ENCODE results near the gene GNAI3. TPM values are rescaled to one million over a fixed set of nuclear protein-coding genes. Genes with fewer than 3 reads are reported as not detected.

The GNAI3 gene
- total and polyA plus RNA-seq, 11 donors = 1.5 to 5.4 (median 2.5) TPM

DNA sequence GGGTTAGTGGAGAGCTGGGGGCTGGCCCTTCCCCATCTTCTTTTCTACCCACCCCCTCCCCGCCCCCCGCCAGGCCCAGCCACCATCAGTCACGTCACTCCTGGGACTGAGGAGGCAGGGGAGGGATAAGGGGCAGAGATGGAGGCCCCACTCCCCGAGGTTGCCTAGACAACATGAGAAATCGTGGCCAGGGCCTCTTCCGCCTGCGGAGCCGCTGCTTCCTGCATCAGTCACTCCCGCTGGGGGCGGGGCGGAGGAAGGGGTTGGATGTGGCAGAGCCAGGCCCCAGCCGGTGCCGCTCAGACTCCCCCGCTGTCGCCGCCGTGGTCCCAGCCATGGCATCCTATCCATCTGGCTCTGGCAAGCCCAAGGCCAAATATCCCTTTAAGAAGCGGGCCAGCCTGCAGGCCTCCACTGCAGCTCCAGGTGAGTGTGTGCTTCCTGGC lies 72.4 kb downstream of the GNAI3 start:
- Histone ChIP-seq H3K27ac (peak overlapping the region; percentile 28 to 96 (median 80)), H3K4me1 (peaks cover 0 to 84% (median 34%) of the 10 kb centered on the region in 12 donors), H3K9me3 (no peaks in the 10 kb centered on the region), H3K4me3 (peak overlapping the region; percentile 46 to 86 (median 68)), H3K36me3 (peaks cover 0 to 2% (median 0%) of the 10 kb centered on the region in 9 donors), H3K27me3 (no peaks in the 10 kb centered on the region)
- ATAC-seq (peak; percentile 67 to 87 (median 79)), DNase-seq (peak; percentile 93 to 97 (median 96))
- WGBS, 4 donors = 1 to 4% (median 2%) methylated on average over 6 to 18 of the region's 18 CpGs
- no peak for TF ChIP-seq POLR2A (IDR thresholded peaks at IDR 0.05)
- TF ChIP-seq, protein P1, sequence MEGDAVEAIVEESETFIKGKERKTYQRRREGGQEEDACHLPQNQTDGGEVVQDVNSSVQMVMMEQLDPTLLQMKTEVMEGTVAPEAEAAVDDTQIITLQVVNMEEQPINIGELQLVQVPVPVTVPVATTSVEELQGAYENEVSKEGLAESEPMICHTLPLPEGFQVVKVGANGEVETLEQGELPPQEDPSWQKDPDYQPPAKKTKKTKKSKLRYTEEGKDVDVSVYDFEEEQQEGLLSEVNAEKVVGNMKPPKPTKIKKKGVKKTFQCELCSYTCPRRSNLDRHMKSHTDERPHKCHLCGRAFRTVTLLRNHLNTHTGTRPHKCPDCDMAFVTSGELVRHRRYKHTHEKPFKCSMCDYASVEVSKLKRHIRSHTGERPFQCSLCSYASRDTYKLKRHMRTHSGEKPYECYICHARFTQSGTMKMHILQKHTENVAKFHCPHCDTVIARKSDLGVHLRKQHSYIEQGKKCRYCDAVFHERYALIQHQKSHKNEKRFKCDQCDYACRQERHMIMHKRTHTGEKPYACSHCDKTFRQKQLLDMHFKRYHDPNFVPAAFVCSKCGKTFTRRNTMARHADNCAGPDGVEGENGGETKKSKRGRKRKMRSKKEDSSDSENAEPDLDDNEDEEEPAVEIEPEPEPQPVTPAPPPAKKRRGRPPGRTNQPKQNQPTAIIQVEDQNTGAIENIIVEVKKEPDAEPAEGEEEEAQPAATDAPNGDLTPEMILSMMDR (IDR thresholded peaks at IDR 0.05) = no peak
- intact Hi-C loops (cut with DNase I) = loop anchor here in 2 of 10 donors (2.0 to 5.0 kb wide), 2 partner anchors 74 kb away; partner anchors contain the start of gene GNAI3 (in 1 of the 2)

DNA sequence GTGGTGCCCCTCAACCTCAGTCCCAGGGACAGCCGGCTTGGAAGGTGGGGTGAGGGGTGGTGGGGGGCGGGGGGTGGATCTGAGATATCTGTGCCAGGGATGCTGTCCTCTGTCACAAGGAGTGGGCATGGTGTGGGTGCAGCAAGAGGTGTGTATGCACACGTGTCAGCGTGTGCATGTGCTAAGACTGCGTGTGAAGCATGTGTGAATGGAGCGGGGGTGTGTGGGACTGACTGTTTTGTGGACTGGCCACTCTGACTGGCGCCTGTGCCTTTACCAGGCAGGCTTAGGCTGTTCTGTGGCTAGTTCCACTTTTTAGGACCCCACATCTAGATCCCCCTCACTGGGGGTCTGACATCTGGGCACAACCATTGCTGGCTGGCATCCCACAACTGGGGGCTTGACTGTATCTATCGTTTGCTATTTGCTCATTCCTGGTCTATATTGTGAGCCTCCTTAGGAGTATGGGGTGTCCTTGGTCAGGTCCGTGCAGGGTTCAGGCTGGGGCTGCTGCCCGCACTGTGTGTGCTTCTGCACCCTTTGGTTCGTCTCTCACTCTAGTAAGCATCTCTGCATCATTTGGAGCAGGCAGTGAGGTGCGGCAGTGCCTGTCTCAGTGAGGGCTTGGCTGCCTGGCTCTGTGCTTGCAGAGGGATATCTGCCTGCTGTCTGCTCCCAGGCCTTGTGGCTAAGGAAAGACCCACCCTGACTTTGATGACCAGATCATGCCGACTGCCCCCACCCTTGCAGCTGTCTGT lies 73.1 kb downstream of the GNAI3 start:
- H3K36me3 ChIP-seq = peaks cover 0 to 9% (median 2%) of the 10 kb centered on the region in 9 donors
- no peaks in the 10 kb centered on the region for H3K9me3 ChIP-seq
- peak overlapping the region in 11 of 12 donors; percentile 50 to 86 (median 72) for H3K4me3 ChIP-seq
- no peak for ATAC-seq
- intact Hi-C loops (cut with DNase I) = loop anchor here in 2 of 10 donors (2.0 to 5.0 kb wide), 2 partner anchors 74 to 75 kb away; partner anchors contain the start of gene GNAI3 (in 1 of the 2)
- no peaks in the 10 kb centered on the region for H3K27me3 ChIP-seq
- 57 to 70% (median 59%) methylated on average over 13 of the region's 13 CpGs for WGBS, 4 donors
- TF ChIP-seq, protein P1 (IDR thresholded peaks at IDR 0.05) = no peak
- TF ChIP-seq POLR2A (IDR thresholded peaks at IDR 0.05) = no peak
- H3K4me1 ChIP-seq = peaks cover 0 to 77% (median 34%) of the 10 kb centered on the region in 12 donors
- no peak for DNase-seq
- H3K27ac ChIP-seq = peak overlapping the region in 8 of 12 donors; percentile 71 to 96 (median 84)

DNA sequence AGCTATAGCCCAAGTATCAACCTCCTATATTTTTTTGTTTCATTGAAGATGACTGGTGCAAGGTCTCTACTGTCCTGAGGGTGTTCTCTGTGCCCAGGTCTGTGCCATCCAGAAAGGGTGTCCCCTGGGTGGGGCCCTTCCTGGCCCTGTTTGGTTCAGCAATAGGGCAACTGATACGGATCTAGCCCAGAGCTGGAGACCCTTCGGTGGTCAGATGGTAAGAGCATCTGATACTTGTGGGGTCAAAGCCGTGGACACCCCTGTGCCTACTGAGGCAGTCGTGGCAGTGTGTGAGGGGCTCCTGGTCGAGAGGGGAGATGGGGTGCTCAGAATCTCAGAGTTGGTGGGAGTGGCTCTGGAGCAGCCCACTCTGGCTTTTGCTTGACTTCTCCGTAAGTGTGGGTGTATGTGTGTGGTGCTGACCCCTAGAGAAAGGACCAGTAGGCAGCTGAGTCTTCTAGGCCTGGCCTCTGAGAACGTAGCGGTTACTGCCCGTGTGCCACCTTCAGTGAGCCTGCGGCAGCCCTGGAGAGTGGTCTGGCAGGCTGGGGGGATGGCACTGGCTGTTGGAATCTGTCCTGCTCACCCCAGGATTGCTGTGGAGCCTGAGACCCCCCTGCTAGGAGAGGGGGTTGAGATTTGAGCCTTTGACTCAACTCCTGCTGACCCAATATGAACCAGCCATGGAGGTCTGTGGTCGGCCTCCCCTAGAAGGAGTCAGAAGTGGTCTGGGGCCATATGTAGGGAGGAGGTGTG lies 73.9 kb downstream of the GNAI3 start:
- TF ChIP-seq, protein P1 (IDR thresholded peaks at IDR 0.05) = no peak
- no peak for TF ChIP-seq POLR2A (IDR thresholded peaks at IDR 0.05)
- Histone ChIP-seq H3K4me1 (peaks cover 0 to 69% (median 34%) of the 10 kb centered on the region in 12 donors), H3K4me3 (peak overlapping the region in 2 of 12 donors; percentile 74 to 86), H3K9me3 (no peaks in the 10 kb centered on the region), H3K27me3 (no peaks in the 10 kb centered on the region), H3K27ac (peak overlapping the region in 1 of 12 donors; percentile 13), H3K36me3 (peaks cover 0 to 16% (median 10%) of the 10 kb centered on the region in 9 donors)
- 88 to 92% (median 89%) methylated on average over 11 of the region's 11 CpGs for WGBS, 4 donors
- ATAC-seq (no peak), DNase-seq (no peak)
- intact Hi-C loops (cut with DNase I) = loop anchor here in 1 of 10 donors (5.0 kb wide), 1 partner anchor 75 kb away; the partner anchor contains the start of gene GNAI3

Data from heart left ventricle (tissue), 16 donors.